CD14-positive monocyte (primary cell): ENCODE results near the gene RBM17. TPM values are rescaled to one million over a fixed set of nuclear protein-coding genes. Genes with fewer than 3 reads are reported as not detected.
"Not testable (repeated sequence)": the region's sequence is repeated elsewhere in the genome, so short reads cannot be mapped to it uniquely, and the experiment has no call there.

ENCODE experiments used
- DNase-seq, 3 donors: peaks; one replicate each; pipeline ENCODE4 v3.0.0-alpha.2; 2011 to 2022
- H2AFZ ChIP-seq: 2 replicates; pipeline ENCODE4 v1.6.0; 2012; ENCODE audit warnings: mild to moderate bottlenecking, low read depth, low read length, inconsistent platforms; ENCODE audit not compliant: insufficient read depth, poor library complexity, severe bottlenecking
- H3K27ac ChIP-seq, 2 donors: 1 replicate in 1 of 2; 2 replicates in 1 of 2; pipeline ENCODE4 v1.5.1; 2012 to 2013; ENCODE audit warnings: low read length in 2 of 2, control low read depth in 1 of 2, inconsistent platforms in 1 of 2, low read depth in 1 of 2, mild to moderate bottlenecking in 1 of 2
- H3K27me3 ChIP-seq, 2 donors: one replicate each; pipeline versions ENCODE4 v1.6.0 to v1.6.1; 2011 to 2013; ENCODE audit warnings: low read length in 2 of 2; ENCODE audit not compliant: control insufficient read depth in 2 of 2, insufficient read depth in 2 of 2
- H3K36me3 ChIP-seq, 2 donors: replicated peaks in 1 of 2; 1 replicate in 1 of 2; 2 replicates in 1 of 2; pipeline versions ENCODE4 v1.5.1 to v1.6.1; 2012 to 2013; ENCODE audit warnings: low read length in 2 of 2, control low read depth in 1 of 2, inconsistent platforms in 1 of 2, mild to moderate bottlenecking in 1 of 2; ENCODE audit not compliant: insufficient read depth in 2 of 2, control insufficient read depth in 1 of 2
- H3K4me1 ChIP-seq, 2 donors: 1 replicate in 1 of 2; 2 replicates in 1 of 2; pipeline versions ENCODE4 v1.5.1 to v1.6.1; 2012 to 2013; ENCODE audit warnings: low read length in 2 of 2, control low read depth in 1 of 2, inconsistent platforms in 1 of 2, mild to moderate bottlenecking in 1 of 2, moderate library complexity in 1 of 2; ENCODE audit not compliant: insufficient read depth in 2 of 2, control insufficient read depth in 1 of 2
- H3K4me2 ChIP-seq: replicated peaks from 2 replicates; pipeline ENCODE3; 2012; ENCODE audit warnings: low read length, moderate library complexity, mild to moderate bottlenecking; ENCODE audit not compliant: poor library complexity, severe bottlenecking; ENCODE audit errors: extremely low read depth
- H3K4me3 ChIP-seq, 3 experiments: fragments of 200-600 bp in 1 of 3; sonication (generic) in 1 of 3; replicated peaks in 1 of 3; 1 replicate in 2 of 3; 2 replicates in 1 of 3; pipeline ENCODE4 v1.5.1; 2011 to 2013; ENCODE audit warnings: low read length in 3 of 3, mild to moderate bottlenecking in 3 of 3, control low read depth in 2 of 3, low read depth in 2 of 3, inconsistent platforms in 1 of 3, moderate library complexity in 1 of 3
- H3K79me2 ChIP-seq: 2 replicates; pipeline ENCODE4 v1.6.0; 2012; ENCODE audit warnings: mild to moderate bottlenecking, control low read depth, inconsistent platforms, low read length, moderate library complexity; ENCODE audit not compliant: insufficient read depth
- H3K9ac ChIP-seq: 2 replicates; pipeline ENCODE4 v1.6.0; 2017; ENCODE audit warnings: low read length, mild to moderate bottlenecking; ENCODE audit not compliant: insufficient read depth, poor library complexity, severe bottlenecking
- H3K9me3 ChIP-seq, 2 donors: replicated peaks in 1 of 2; 1 replicate in 1 of 2; 2 replicates in 1 of 2; pipeline versions ENCODE4 v1.5.1 to v1.6.1; 2012 to 2013; ENCODE audit warnings: low read length in 2 of 2, control low read depth in 1 of 2; ENCODE audit not compliant: control insufficient read depth in 1 of 2, insufficient read depth in 1 of 2
- H4K20me1 ChIP-seq: 2 replicates; pipeline ENCODE4 v1.6.0; 2012; ENCODE audit warnings: mild to moderate bottlenecking, low read length, control low read depth, moderate library complexity; ENCODE audit not compliant: insufficient read depth
- H3K27ac Mint-ChIP-seq, 7 donors: one replicate each; pipeline ENCODE4 v1.8.0; 2020; ENCODE audit warnings: mild to moderate bottlenecking in 7 of 7, mixed read lengths in 7 of 7, moderate library complexity in 6 of 7, inconsistent platforms in 2 of 7
- H3K27me3 Mint-ChIP-seq, 3 donors: one replicate each; pipeline ENCODE4 v1.8.0; 2021 to 2022; ENCODE audit warnings: low read depth in 3 of 3, mild to moderate bottlenecking in 3 of 3, mixed read lengths in 3 of 3, moderate library complexity in 3 of 3, inconsistent platforms in 1 of 3
- H3K36me3 Mint-ChIP-seq, 2 donors: one replicate each; pipeline ENCODE4 v1.8.0; 2020; ENCODE audit warnings: mixed read lengths in 2 of 2, inconsistent platforms in 1 of 2, mild to moderate bottlenecking in 1 of 2
- H3K4me1 Mint-ChIP-seq: one replicate; pipeline ENCODE4 v1.8.0; 2020; ENCODE audit warnings: mild to moderate bottlenecking, mixed read lengths
- H3K4me3 Mint-ChIP-seq, 2 donors: one replicate each; pipeline ENCODE4 v1.8.0; 2020; ENCODE audit warnings: mild to moderate bottlenecking in 2 of 2, mixed read lengths in 2 of 2, moderate library complexity in 1 of 2
- H3K9me3 Mint-ChIP-seq, 7 donors: one replicate each; pipeline ENCODE4 v1.8.0; 2020 to 2022; ENCODE audit warnings: mixed read lengths in 7 of 7, mild to moderate bottlenecking in 6 of 7, moderate library complexity in 6 of 7, inconsistent platforms in 2 of 7
- WGBS: methylation state at CpG from one replicate; pipeline ENCODE4 v1.1.5; 2013; ENCODE audit warnings: missing lambda C conversion rate; ENCODE audit not compliant: insufficient coverage; 5-methylcytosine and 5-hydroxymethylcytosine counted together
- intact Hi-C, 2 donors: fragments of 100-400 bp; cut with micrococcal nuclease; formaldehyde crosslinking; loops; one replicate each; pipeline versions ENCODE4 v1.15.0 to v1.15.1; 2023
- polyA plus RNA-seq, 3 donors: library from polyadenylated mRNA; depleted of rRNA in 1 of 3; unstranded in 2 of 3; stranded (reverse) in 1 of 3; fragments of 300-500 nt in 2 of 3; fragments of >200 nt in 1 of 3; fragmentation: Illumina TruSeq in 2 of 3; gene quantifications; 1 replicate in 2 of 3; 2 replicates in 1 of 3; pipeline ENCODE4 v1.2.3, GENCODE V29; 2012 to 2021
- TF ChIP-seq, protein P1 (sequence below): fragments of 200-600 bp; IDR thresholded peaks from one replicate; pipeline ENCODE4 v1.8.0; 2022; ENCODE audit warnings: antibody characterized with exemption, mild to moderate bottlenecking

RBM17 gene
- polyA plus RNA-seq, 3 donors: 37.2 to 51.4 (median 44.5) TPM

DNA sequence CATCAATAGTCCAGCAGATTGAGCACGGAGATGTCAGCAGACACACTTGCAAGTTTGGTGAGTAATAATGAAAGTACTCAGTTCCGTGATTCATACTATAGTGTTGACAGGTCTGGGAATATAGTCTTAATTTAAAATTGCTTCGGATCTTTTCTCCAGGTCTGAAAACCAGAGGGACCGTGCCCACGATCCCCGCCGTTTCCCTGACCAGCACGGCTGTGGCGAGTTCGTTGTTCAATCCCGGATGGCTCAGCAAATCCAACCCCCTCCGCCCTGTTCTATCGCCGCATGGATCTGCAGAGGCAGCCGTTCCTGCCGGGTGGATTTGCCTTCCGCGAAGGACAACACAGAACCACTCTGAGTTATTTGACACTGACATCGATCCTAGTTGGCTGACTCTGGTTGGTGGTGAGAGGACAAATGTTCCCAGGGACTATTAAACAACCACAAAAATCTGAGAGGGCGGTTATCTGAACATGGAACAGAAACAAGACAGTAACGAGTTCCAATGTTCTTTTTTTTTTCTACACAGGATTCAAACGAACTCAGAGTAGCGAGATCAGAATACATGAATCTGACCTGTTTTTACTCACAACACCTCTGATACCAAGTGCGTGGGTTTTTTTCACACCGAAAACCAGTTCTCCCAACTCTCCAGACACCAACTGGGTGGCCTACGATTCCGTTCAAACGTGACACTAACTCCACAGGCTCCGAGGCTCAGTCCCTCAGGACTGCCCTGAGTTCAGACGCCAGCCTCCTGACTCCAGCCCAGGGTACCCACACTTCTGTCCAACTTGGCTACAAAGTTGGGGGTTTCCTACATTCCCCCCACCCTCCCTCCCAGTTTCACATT, 52.7 kb downstream of the RBM17 start:
- Mint-ChIP-seq H3K9me3 (peaks cover 0 to 2% (median 0%) of the 10 kb centered on the region in 7 donors), H3K27ac (peak overlapping the region; percentile 14 to 91 (median 79)), H3K4me1 (peaks cover 43% of the 10 kb centered on the region), H3K36me3 (peaks cover 3 to 5% of the 10 kb centered on the region in 2 donors), H3K4me3 (peak overlapping the region; percentile 6 to 78), H3K27me3 (peaks cover 3 to 19% (median 12%) of the 10 kb centered on the region in 3 donors)
- H3K79me2 ChIP-seq: peaks cover 18% of the 10 kb centered on the region
- peak overlapping the region; percentile 44 for H3K4me2 ChIP-seq
- TF ChIP-seq, protein P1, sequence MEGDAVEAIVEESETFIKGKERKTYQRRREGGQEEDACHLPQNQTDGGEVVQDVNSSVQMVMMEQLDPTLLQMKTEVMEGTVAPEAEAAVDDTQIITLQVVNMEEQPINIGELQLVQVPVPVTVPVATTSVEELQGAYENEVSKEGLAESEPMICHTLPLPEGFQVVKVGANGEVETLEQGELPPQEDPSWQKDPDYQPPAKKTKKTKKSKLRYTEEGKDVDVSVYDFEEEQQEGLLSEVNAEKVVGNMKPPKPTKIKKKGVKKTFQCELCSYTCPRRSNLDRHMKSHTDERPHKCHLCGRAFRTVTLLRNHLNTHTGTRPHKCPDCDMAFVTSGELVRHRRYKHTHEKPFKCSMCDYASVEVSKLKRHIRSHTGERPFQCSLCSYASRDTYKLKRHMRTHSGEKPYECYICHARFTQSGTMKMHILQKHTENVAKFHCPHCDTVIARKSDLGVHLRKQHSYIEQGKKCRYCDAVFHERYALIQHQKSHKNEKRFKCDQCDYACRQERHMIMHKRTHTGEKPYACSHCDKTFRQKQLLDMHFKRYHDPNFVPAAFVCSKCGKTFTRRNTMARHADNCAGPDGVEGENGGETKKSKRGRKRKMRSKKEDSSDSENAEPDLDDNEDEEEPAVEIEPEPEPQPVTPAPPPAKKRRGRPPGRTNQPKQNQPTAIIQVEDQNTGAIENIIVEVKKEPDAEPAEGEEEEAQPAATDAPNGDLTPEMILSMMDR: no peak
- DNase-seq: peak; percentile 74 to 88 (median 81)
- H4K20me1 ChIP-seq: peaks cover 13% of the 10 kb centered on the region
- H3K4me1 ChIP-seq: peaks cover 43 to 54% of the 10 kb centered on the region in 2 donors
- no peaks in the 10 kb centered on the region for H3K9me3 ChIP-seq
- H3K27ac ChIP-seq: no peak overlapping the region
- H3K27me3 ChIP-seq: no peaks in the 10 kb centered on the region
- H2AFZ ChIP-seq: no peak overlapping the region
- peak overlapping the region in 1 of 3 experiments; percentile 28 for H3K4me3 ChIP-seq
- no peaks in the 10 kb centered on the region for H3K36me3 ChIP-seq
- H3K9ac ChIP-seq: no peak overlapping the region
- intact Hi-C loops: no loop called here
- 80% methylated on average over 22 of the region's 30 CpGs for WGBS

DNA sequence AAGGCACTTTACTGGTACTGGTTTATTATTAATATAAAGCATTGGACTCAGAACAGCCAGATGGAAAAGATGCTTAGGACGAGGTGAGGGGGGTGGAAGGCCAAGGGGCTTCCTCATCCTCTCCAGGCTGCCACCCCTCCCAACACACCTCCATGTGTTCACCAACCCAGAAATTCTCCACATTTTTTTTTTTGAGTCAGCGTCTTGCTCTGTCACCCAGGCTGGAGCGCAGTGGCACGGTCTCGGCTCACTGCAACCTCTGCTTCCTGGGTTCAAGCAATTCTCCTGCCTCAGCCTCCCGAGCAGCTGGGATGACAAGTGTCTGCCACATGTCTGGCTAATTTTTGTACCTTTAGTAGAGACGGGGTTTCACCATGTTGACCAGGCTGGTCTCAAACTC, 53.4 kb downstream of the RBM17 start:
- H3K27me3 ChIP-seq, H3K4me3 Mint-ChIP-seq, H3K4me2 ChIP-seq, H3K36me3 ChIP-seq, H3K9ac ChIP-seq, H2AFZ ChIP-seq, H3K9me3 Mint-ChIP-seq, H3K9me3 ChIP-seq, H3K27ac Mint-ChIP-seq, intact Hi-C loops, H3K27ac ChIP-seq, DNase-seq, H3K4me3 ChIP-seq: not testable (repeated sequence)
- Mint-ChIP-seq H3K27me3 (peaks cover 3 to 19% (median 10%) of the 10 kb centered on the region in 3 donors), H3K36me3 (peaks cover 10 to 12% of the 10 kb centered on the region in 2 donors), H3K4me1 (peaks cover 49% of the 10 kb centered on the region)
- WGBS: 97% methylated on average over 5 of the region's 7 CpGs
- peaks cover 24% of the 10 kb centered on the region for H3K79me2 ChIP-seq
- peaks cover 43 to 58% of the 10 kb centered on the region in 2 donors for H3K4me1 ChIP-seq
- H4K20me1 ChIP-seq: peaks cover 19% of the 10 kb centered on the region
